WTC11 (cell line): ENCODE measurements around the gene ST6GALNAC1. TPM values are rescaled to one million over a fixed set of nuclear protein-coding genes. Genes with fewer than 3 reads are reported as not detected.
A peak's percentile ranks its signal among the peaks of the same experiment; 100 is the strongest.

ENCODE experiments used
- ATAC-seq: fragments of 200-7000 bp; cut with Tn5 transposase; 2 replicates; pipeline ENCODE4 v1.10.0; 2021; ENCODE audit warnings: mild to moderate bottlenecking, moderate library complexity
- CTCF ChIA-PET: fragments of 300-600 bp; sonication (Branson Sonifier 250); formaldehyde crosslinking; loops from one replicate; lab custom pipeline; 2021; ENCODE audit warnings: antibody characterized with exemption; lab: Charles Lee
- POLR2A ChIA-PET: fragments of 350-600 bp; sonication (Branson Sonifier 250); formaldehyde crosslinking; loops from one replicate; lab custom pipeline; 2021; ENCODE audit warnings: antibody characterized with exemption; lab: Charles Lee
- DNase-seq: peaks from one replicate; pipeline ENCODE4 v3.0.0; 2021; ENCODE audit warnings: low spot score
- H3K27ac Mint-ChIP-seq: 2 replicates; pipeline ENCODE4 v1.8.0; 2021; ENCODE audit warnings: mixed read lengths
- H3K27me3 Mint-ChIP-seq: 2 replicates; pipeline ENCODE4 v1.8.0; 2021; ENCODE audit warnings: low read depth, mild to moderate bottlenecking, moderate library complexity, mixed read lengths
- H3K36me3 Mint-ChIP-seq: 2 replicates; pipeline ENCODE4 v1.8.0; 2021; ENCODE audit warnings: mixed read lengths
- H3K4me1 Mint-ChIP-seq: 2 replicates; pipeline ENCODE4 v1.8.0; 2022; ENCODE audit warnings: mixed read lengths
- H3K4me3 Mint-ChIP-seq: 2 replicates; pipeline ENCODE4 v1.8.0; 2021; ENCODE audit warnings: mild to moderate bottlenecking, moderate library complexity, mixed read lengths
- H3K9me3 Mint-ChIP-seq: 2 replicates; pipeline ENCODE4 v1.8.0; 2021; ENCODE audit warnings: mixed read lengths
- ELF4 ChIP-seq: sonication (generic); formaldehyde crosslinking; IDR thresholded peaks from 2 replicates; pipeline ENCODE4 v1.8.1; 2022; ENCODE audit warnings: low read depth, mild to moderate bottlenecking, moderate library complexity, missing genetic modification reagents
- GTF2I ChIP-seq: fragments of 250-450 bp; sonication (Bioruptor Pico); conservative IDR thresholded peaks from 2 replicates; pipeline ENCODE4 v1.4.0; 2021; ENCODE audit warnings: mild to moderate bottlenecking
- MYBL2 ChIP-seq: sonication (generic); formaldehyde crosslinking; IDR thresholded peaks from 2 replicates; pipeline ENCODE4 v1.8.1; 2023; ENCODE audit warnings: mild to moderate bottlenecking, moderate library complexity, missing genetic modification reagents
- TEAD4 ChIP-seq: sonication (generic); formaldehyde crosslinking; IDR thresholded peaks from 2 replicates; pipeline ENCODE4 v1.8.0; 2022; ENCODE audit warnings: mild to moderate bottlenecking, missing genetic modification reagents
- ZNF232 ChIP-seq: sonication (generic); formaldehyde crosslinking; IDR thresholded peaks from 2 replicates; pipeline ENCODE4 v1.8.0; 2022; ENCODE audit warnings: mild to moderate bottlenecking, missing genetic modification reagents
- total RNA-seq: library from RNA; stranded (reverse); gene quantifications from 3 replicates; pipeline ENCODE4 v1.2.3, GENCODE V29; 2021
- TF ChIP-seq, protein P1 (sequence below): sonication (generic); formaldehyde crosslinking; IDR thresholded peaks from 2 replicates; pipeline ENCODE4 v1.8.0; 2022; ENCODE audit warnings: mild to moderate bottlenecking, missing genetic modification reagents
- TF ChIP-seq, protein P2 (sequence below): sonication (generic); formaldehyde crosslinking; IDR thresholded peaks from 2 replicates; pipeline ENCODE4 v1.8.0; 2022; ENCODE audit warnings: missing genetic modification reagents
- TF ChIP-seq, protein P3 (sequence below): fragments of 250-450 bp; sonication (Bioruptor Pico); conservative IDR thresholded peaks from 2 replicates; pipeline ENCODE4 v1.9.0; 2021; ENCODE audit warnings: mild to moderate bottlenecking
- TF ChIP-seq, protein P4 (sequence below): sonication (generic); formaldehyde crosslinking; IDR thresholded peaks from 2 replicates; pipeline ENCODE4 v1.8.0; 2023; ENCODE audit warnings: mild to moderate bottlenecking, missing genetic modification reagents

Gene ST6GALNAC1
- total RNA-seq, 1 experiment from 2014 or later: 0.13 TPM

DNA sequence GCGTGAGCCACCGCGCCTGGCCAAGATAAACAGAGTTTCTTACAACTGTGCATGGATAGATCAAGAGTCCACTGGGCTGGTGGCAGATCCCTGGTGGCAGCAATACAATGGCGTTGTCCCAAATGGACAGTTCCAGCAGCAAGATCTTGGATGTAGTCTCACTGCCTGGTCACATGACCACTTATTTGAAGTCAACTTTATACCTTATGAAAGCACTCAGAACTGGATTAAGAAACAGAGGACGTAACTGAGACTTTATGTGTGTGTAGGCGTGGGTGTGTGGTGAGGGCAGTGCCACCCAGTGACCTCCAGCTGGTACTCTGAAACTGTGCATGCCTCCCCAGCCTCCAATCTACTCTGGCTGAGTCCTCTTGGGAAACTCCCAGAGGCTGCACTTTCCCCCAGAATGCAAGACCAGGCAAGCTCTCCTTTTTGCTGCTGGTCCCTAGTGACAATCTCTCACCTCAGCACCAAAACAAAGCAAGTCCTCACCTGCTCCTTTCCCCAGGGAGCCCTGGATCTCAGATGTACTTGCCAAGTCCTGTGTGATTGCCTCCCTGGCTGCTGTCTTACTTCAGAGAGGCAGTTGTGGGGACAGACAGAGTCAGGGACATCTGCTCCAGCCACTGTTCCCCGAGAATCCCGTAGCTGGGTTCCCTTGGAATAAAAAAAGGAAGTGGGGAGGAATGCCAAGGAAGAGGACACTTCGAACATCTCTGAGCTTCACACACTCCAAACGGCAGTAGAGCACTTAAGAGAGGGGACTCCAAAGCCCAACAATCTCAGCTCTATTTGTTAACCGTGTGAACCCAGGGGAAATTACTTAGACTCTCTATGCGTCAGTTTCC, 46.2 kb downstream of the ST6GALNAC1 start:
- DNase-seq (no peak), ATAC-seq (no peak)
- Mint-ChIP-seq H3K27me3 (no peaks in the 10 kb centered on the region; the same call in 1 of the 2 replicates), H3K4me1 (peaks cover 15% of the 10 kb centered on the region), H3K9me3 (peaks cover 10% of the 10 kb centered on the region), H3K27ac (no peak overlapping the region), H3K4me3 (no peak overlapping the region), H3K36me3 (peaks cover 3% of the 10 kb centered on the region; the same call in 1 of the 2 replicates)
- TF ChIP-seq ELF4 (CRISPR knock-in tag): no peak
- TF ChIP-seq, protein P1, sequence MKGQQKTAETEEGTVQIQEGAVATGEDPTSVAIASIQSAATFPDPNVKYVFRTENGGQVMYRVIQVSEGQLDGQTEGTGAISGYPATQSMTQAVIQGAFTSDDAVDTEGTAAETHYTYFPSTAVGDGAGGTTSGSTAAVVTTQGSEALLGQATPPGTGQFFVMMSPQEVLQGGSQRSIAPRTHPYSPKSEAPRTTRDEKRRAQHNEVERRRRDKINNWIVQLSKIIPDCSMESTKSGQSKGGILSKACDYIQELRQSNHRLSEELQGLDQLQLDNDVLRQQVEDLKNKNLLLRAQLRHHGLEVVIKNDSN (CRISPR knock-in tag): 0 out of 2 replicates have a peak, but pooled peaks have one; percentile 24
- ChIA-PET POLR2A (interaction anchor here (0.6 kb wide), 2 partner anchors 35 to 487 kb away, joined by 3 to 4 read pairs; no protein-coding TSS in a partner anchor), CTCF (interaction anchor here (1.0 to 4.3 kb wide), 3 partner anchors 11 to 26 kb away, joined by 3 to 26 read pairs (median 3); partner anchors contain the start of gene ST6GALNAC2)

DNA sequence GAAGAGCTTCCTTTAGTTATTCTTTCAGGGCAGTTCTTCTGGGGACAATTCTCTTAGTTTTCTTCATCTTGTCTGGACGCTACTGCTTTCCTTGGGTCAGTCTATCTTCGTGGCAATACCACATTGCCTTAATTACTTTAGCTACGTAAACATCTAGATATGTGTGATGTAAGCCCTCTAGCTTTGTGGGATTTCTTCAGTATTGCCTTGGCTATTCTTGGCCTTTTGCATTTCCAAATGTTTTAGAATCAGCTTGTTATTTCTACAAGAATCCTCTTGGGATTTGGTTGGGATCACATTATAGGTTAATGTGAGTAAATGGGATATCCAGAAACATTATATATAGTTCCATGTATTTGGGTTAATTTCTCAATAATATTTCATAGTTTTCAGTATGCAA, 48.9 kb downstream of the ST6GALNAC1 start:
- Mint-ChIP-seq H3K4me3 (no peak overlapping the region), H3K27me3 (peaks cover 6% of the 10 kb centered on the region), H3K4me1 (0 out of 2 replicates have a peak, but pooled peaks cover 2% of the 10 kb centered on the region), H3K9me3 (0 out of 2 replicates have a peak, but pooled peaks cover 3% of the 10 kb centered on the region), H3K36me3 (no peaks in the 10 kb centered on the region), H3K27ac (no peak overlapping the region)
- DNase-seq (no peak), ATAC-seq (no peak)
- ChIA-PET CTCF (interaction anchor here (0.6 to 2.2 kb wide), 5 partner anchors 9 to 477 kb away, joined by 3 to 9 read pairs (median 5); partner anchors contain the start of gene ST6GALNAC2), POLR2A (no interaction called here)
- TF ChIP-seq, protein P2, sequence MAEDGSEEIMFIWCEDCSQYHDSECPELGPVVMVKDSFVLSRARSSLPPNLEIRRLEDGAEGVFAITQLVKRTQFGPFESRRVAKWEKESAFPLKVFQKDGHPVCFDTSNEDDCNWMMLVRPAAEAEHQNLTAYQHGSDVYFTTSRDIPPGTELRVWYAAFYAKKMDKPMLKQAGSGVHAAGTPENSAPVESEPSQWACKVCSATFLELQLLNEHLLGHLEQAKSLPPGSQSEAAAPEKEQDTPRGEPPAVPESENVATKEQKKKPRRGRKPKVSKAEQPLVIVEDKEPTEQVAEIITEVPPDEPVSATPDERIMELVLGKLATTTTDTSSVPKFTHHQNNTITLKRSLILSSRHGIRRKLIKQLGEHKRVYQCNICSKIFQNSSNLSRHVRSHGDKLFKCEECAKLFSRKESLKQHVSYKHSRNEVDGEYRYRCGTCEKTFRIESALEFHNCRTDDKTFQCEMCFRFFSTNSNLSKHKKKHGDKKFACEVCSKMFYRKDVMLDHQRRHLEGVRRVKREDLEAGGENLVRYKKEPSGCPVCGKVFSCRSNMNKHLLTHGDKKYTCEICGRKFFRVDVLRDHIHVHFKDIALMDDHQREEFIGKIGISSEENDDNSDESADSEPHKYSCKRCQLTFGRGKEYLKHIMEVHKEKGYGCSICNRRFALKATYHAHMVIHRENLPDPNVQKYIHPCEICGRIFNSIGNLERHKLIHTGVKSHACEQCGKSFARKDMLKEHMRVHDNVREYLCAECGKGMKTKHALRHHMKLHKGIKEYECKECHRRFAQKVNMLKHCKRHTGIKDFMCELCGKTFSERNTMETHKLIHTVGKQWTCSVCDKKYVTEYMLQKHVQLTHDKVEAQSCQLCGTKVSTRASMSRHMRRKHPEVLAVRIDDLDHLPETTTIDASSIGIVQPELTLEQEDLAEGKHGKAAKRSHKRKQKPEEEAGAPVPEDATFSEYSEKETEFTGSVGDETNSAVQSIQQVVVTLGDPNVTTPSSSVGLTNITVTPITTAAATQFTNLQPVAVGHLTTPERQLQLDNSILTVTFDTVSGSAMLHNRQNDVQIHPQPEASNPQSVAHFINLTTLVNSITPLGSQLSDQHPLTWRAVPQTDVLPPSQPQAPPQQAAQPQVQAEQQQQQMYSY: no peak
- TF ChIP-seq, protein P3, sequence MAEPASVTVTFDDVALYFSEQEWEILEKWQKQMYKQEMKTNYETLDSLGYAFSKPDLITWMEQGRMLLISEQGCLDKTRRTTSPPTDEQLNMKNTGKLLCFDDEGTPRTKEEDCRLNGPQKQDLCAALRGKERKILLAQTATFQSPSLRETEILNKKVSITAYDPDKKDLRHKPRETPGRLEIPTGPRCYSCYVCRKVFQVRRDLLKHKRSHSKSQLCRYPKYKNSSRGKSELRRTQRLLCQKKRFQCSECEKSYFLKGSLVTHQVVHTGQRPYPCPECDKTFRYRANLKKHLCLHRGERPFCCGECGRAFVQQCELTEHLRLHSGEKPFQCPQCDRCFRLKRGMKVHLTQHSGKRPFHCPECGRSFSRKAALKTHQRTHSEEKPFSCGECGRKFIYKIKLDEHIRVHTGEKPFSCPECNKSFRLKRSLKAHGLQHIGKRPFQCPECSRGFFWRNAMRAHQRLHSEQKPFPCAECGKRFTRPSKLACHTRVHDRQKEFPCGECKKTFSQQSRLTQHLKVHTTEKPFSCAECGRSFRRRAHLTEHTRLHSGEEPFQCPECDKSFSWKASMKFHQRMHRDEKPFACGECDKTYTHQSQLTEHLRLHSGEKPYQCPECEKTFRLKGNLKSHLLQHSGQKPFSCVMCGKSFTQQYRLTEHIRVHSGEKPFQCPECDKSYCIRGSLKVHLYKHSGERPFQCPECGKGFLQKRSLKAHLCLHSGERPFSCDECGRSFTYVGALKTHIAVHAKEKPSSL (CRISPR knock-in tag): no peak
- TF ChIP-seq, protein P4, sequence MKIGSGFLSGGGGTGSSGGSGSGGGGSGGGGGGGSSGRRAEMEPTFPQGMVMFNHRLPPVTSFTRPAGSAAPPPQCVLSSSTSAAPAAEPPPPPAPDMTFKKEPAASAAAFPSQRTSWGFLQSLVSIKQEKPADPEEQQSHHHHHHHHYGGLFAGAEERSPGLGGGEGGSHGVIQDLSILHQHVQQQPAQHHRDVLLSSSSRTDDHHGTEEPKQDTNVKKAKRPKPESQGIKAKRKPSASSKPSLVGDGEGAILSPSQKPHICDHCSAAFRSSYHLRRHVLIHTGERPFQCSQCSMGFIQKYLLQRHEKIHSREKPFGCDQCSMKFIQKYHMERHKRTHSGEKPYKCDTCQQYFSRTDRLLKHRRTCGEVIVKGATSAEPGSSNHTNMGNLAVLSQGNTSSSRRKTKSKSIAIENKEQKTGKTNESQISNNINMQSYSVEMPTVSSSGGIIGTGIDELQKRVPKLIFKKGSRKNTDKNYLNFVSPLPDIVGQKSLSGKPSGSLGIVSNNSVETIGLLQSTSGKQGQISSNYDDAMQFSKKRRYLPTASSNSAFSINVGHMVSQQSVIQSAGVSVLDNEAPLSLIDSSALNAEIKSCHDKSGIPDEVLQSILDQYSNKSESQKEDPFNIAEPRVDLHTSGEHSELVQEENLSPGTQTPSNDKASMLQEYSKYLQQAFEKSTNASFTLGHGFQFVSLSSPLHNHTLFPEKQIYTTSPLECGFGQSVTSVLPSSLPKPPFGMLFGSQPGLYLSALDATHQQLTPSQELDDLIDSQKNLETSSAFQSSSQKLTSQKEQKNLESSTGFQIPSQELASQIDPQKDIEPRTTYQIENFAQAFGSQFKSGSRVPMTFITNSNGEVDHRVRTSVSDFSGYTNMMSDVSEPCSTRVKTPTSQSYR: no peak
- TF ChIP-seq ZNF232 (CRISPR knock-in tag): no peak

DNA sequence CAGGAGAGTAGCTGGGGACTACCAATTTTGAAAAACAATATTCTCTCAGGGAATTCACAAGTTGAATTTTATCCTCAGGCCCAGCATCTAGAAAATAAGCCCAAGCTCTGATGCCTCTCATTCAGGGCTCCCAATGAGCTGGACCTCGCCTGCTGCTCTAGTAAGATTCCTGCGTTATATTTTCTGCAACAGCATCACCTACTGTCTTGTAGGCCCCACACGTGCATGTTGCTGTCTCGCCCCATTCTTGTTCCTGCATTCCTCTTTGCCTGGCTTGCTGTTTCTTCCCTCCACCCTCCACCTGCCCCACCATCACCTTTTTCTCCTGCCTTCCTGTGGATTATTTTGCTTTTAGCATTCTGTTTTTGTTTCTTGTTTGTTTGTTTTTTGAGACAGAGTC, 49.6 kb downstream of the ST6GALNAC1 start:
- Mint-ChIP-seq H3K9me3 (0 out of 2 replicates have a peak, but pooled peaks cover 3% of the 10 kb centered on the region), H3K4me3 (no peak overlapping the region), H3K36me3 (no peaks in the 10 kb centered on the region), H3K27ac (no peak overlapping the region), H3K4me1 (0 out of 2 replicates have a peak, but pooled peaks cover 2% of the 10 kb centered on the region), H3K27me3 (peaks cover 13% of the 10 kb centered on the region)
- ATAC-seq (no peak), DNase-seq (no peak)
- POLR2A ChIA-PET: no interaction called here
- TF ChIP-seq MYBL2 (CRISPR knock-in tag) (no peak), GTF2I (no peak), TEAD4 (CRISPR knock-in tag) (no peak)
- CTCF ChIA-PET: interaction anchor here (0.6 to 2.2 kb wide), 4 partner anchors 12 to 87 kb away, joined by 5 to 9 read pairs (median 5); no protein-coding TSS in a partner anchor
